MM.1S (cell line): ENCODE measurements around the gene RAPGEF3.

ENCODE experiments used
- EZH2 ChIP-seq: fragments of 300-600 bp; sonication (generic); optimal IDR thresholded peaks from 2 replicates; pipeline ENCODE3; 2017; ENCODE audit warnings: low read depth, mild to moderate bottlenecking, antibody characterized with exemption, low read length, mixed read lengths
- EZH2phosphoT487 ChIP-seq: fragments of 300-600 bp; sonication (generic); IDR thresholded peaks from 2 replicates; pipeline ENCODE4 v1.6.1; 2018; ENCODE audit warnings: antibody characterized with exemption, low read length
- TF ChIP-seq, protein P1 (sequence below): fragments of 300-600 bp; sonication (generic); IDR thresholded peaks from 2 replicates; pipeline ENCODE4 v1.5.1; 2016; ENCODE audit warnings: antibody characterized with exemption, low read length, mixed read lengths

- TF ChIP-seq, protein P1, sequence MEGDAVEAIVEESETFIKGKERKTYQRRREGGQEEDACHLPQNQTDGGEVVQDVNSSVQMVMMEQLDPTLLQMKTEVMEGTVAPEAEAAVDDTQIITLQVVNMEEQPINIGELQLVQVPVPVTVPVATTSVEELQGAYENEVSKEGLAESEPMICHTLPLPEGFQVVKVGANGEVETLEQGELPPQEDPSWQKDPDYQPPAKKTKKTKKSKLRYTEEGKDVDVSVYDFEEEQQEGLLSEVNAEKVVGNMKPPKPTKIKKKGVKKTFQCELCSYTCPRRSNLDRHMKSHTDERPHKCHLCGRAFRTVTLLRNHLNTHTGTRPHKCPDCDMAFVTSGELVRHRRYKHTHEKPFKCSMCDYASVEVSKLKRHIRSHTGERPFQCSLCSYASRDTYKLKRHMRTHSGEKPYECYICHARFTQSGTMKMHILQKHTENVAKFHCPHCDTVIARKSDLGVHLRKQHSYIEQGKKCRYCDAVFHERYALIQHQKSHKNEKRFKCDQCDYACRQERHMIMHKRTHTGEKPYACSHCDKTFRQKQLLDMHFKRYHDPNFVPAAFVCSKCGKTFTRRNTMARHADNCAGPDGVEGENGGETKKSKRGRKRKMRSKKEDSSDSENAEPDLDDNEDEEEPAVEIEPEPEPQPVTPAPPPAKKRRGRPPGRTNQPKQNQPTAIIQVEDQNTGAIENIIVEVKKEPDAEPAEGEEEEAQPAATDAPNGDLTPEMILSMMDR, result no peak
- no peak for TF ChIP-seq EZH2phosphoT487
- no peak for TF ChIP-seq EZH2
Measured at GRCh38 chr12:47781479-47782371, 23.0 kb upstream of the RAPGEF3 start.
